Measurements from ENCODE around the gene NAPB.

DNA sequence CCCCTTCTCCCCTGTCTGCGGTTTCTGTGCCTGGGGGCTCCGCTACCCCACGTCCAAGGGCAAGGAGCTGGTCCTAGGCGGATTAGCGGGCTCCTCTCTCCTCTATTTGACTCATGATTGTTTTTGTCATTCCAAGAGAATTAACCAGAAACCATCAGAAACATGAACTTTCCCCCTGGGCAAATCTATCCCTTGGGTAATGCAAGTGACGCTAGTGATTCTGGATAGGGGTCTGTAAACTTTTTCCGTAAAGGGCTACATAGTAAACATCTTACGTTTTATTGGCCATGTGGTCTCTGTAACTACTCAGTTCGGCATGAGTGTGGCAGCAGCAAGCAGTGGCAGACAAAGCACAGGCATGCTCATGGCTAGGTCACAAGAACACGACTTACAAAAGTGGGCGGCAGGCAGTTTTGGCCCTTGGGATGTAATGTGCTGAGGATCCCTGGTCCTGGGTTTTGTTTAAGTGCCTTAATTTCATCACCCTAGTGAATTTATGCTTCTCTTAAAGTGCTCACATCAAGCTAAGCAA, 30.7 kb upstream of the NAPB start:
- TF ChIP-seq POLR2A (IDR thresholded peaks at IDR 0.05) = no peak
- TF ChIP-seq, protein P1, sequence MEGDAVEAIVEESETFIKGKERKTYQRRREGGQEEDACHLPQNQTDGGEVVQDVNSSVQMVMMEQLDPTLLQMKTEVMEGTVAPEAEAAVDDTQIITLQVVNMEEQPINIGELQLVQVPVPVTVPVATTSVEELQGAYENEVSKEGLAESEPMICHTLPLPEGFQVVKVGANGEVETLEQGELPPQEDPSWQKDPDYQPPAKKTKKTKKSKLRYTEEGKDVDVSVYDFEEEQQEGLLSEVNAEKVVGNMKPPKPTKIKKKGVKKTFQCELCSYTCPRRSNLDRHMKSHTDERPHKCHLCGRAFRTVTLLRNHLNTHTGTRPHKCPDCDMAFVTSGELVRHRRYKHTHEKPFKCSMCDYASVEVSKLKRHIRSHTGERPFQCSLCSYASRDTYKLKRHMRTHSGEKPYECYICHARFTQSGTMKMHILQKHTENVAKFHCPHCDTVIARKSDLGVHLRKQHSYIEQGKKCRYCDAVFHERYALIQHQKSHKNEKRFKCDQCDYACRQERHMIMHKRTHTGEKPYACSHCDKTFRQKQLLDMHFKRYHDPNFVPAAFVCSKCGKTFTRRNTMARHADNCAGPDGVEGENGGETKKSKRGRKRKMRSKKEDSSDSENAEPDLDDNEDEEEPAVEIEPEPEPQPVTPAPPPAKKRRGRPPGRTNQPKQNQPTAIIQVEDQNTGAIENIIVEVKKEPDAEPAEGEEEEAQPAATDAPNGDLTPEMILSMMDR (IDR thresholded peaks at IDR 0.05) = no peak
- peak; percentile 35 to 85 (median 70) for TF ChIP-seq POLR2AphosphoS5 (IDR thresholded peaks at IDR 0.05)

Data from transverse colon (tissue), 4 donors.